ENCODE results near the gene PPP4R3B. TPM values are rescaled to one million over a fixed set of nuclear protein-coding genes. Genes with fewer than 3 reads are reported as not detected.

PPP4R3B gene
- total and polyA plus RNA-seq, 2 of the 4 experiments (the other 2 are of a cell fraction) = 11.9 to 23.7 TPM

GRCh38 chr2:55616551-55617174 is 759 bp downstream of the PPP4R3B start:
- in situ Hi-C loops (cut with MboI; ENCODE audit: low sequenced_read_pairs) = no loop called here
- no TSS peak for BruUV-seq (replicated peaks)

More at GRCh38 chr2:55616551-55617174, 759 bp downstream of the PPP4R3B start:
- CTCF ChIA-PET = no interaction called here
- Histone ChIP-seq H3K36me3 (ENCODE audit: control insufficient read depth, insufficient read depth, low read length) (peaks cover 6% of the 10 kb centered on the region), H2AK9ac (replicated peaks; ENCODE audit: low read depth, low read length, poor library complexity) (peak overlapping the region; percentile 98), H3K4me3 (ENCODE audit: insufficient read depth, low read depth, low read length) (peak overlapping the region; percentile 94), H3K27me3 (ENCODE audit: control insufficient read depth, insufficient read depth, low read length) (no peaks in the 10 kb centered on the region), H3K18ac (ENCODE audit: low read depth, low read length) (peak overlapping the region; percentile 53), H2BK120ac (ENCODE audit: low read depth, low read length) (peak overlapping the region; percentile 68), H4K5ac (ENCODE audit: low read depth, low read length) (peak overlapping the region; percentile 72), H3K4me2 (ENCODE audit: low read depth, low read length) (peak overlapping the region; percentile 84), H3K23ac (ENCODE audit: low read depth, low read length) (peak overlapping the region; percentile 94), H2BK20ac (ENCODE audit: low read depth, low read length) (peak overlapping the region; percentile 39; the same call in 1 of the 2 replicates), H3K14ac (replicated peaks; ENCODE audit: low read depth, low read length) (peak overlapping the region; percentile 92), H3K4ac (ENCODE audit: low read depth, low read length) (peak overlapping the region; percentile 88), H4K8ac (ENCODE audit: low read depth in 2 of 2, low read length in 2 of 2) (peak overlapping the region; percentile 70 to 96), H3K4me1 (ENCODE audit: control insufficient read depth, insufficient read depth, low read length) (peaks cover 3% of the 10 kb centered on the region), H3K56ac (ENCODE audit: extremely low read depth, insufficient read depth, low read length) (peak overlapping the region; percentile 87), H3K27ac (ENCODE audit: insufficient read depth, low read length) (peak overlapping the region; percentile 82), H3K9ac (ENCODE audit: low read depth, low read length) (peak overlapping the region; percentile 97), H2BK5ac (ENCODE audit: low read depth, low read length, poor library complexity, severe bottlenecking) (peak overlapping the region; percentile 83), H3K9me1 (ENCODE audit: insufficient read depth, low read length) (peaks cover 9% of the 10 kb centered on the region; the same call in 1 of the 2 replicates), H4K20me1 (ENCODE audit: insufficient read depth, low read length) (peaks cover 12% of the 10 kb centered on the region; the same call in 1 of the 2 replicates), H3K9me3 (ENCODE audit: control insufficient read depth, insufficient read depth, low read length) (no peaks in the 10 kb centered on the region), H2AFZ (replicated peaks; ENCODE audit: low read length, poor library complexity) (peak overlapping the region; percentile 94), H3K79me1 (ENCODE audit: low read depth in 1 of 2, low read length in 2 of 2) (peaks cover 19 to 50% of the 10 kb centered on the region in 2 experiments), H4K91ac (ENCODE audit: insufficient read depth, low read depth, low read length) (peak overlapping the region; percentile 81), H2AK5ac (ENCODE audit: low read depth, low read length) (peak overlapping the region; percentile 71), H2BK15ac (ENCODE audit: low read depth, low read length) (peak overlapping the region; percentile 2; the same call in 1 of the 3 replicates)
- intact Hi-C loops (cut with micrococcal nuclease) = no loop called here
- TF ChIP-seq BHLHE40 (IDR thresholded peaks at IDR 0.05; ENCODE audit: low read depth, low read length) (peak; percentile 55; the same call in 1 of the 2 replicates), MXI1 (IDR thresholded peaks at IDR 0.05; ENCODE audit: borderline replicate concordance, low read depth, low read length) (peak; percentile 77; the same call in 1 of the 2 replicates), RAD21 (IDR thresholded peaks at IDR 0.05; ENCODE audit: low read length) (no peak), POLR2A (IDR thresholded peaks at IDR 0.05; ENCODE audit: low read depth, low read length) (peak; percentile 7), MAFK (IDR thresholded peaks at IDR 0.05; ENCODE audit: low read depth, low read length) (peak; percentile 36; the same call in 1 of the 2 replicates)
- dilution Hi-C loops (cut with HindIII; ENCODE audit: low sequenced_read_pairs, unreplicated experiment) = no loop called here
- DNase-seq (peak; percentile 68), ATAC-seq (ENCODE audit: low read depth) (peak; percentile 5)
- 0% methylated on average over 6 of the region's 24 CpGs; no CpG with 5 or more reads in 1 of the 2 experiments for WGBS, 2 experiments (ENCODE audit: extremely low coverage in 2 of 2, insufficient read length in 1 of 2)
- POLR2A ChIA-PET (ENCODE audit: unreplicated experiment) = no interaction called here
